ENCODE measurements around the gene PPFIBP1. TPM values are rescaled to one million over a fixed set of nuclear protein-coding genes. Genes with fewer than 3 reads are reported as not detected.
"Not testable (repeated sequence)": the region's sequence is repeated elsewhere in the genome, so short reads cannot be mapped to it uniquely, and the experiment has no call there.

Gene PPFIBP1
- total and polyA plus RNA-seq, 8 donors, result 6.6 to 254 (median 50.0) TPM

- no peak overlapping the region for H3K4me3 ChIP-seq
- no peaks in the 10 kb centered on the region for H3K27me3 ChIP-seq
- 91 to 97% (median 92%) methylated on average over 6 of the region's 6 CpGs for WGBS, 5 donors
- TF ChIP-seq POLR2AphosphoS5 (IDR thresholded peaks at IDR 0.05), result no peak
- no peak for TF ChIP-seq EP300 (IDR thresholded peaks at IDR 0.05)
- no peak for TF ChIP-seq POLR2A (IDR thresholded peaks at IDR 0.05)
- H3K9me3 ChIP-seq, result no peaks in the 10 kb centered on the region
- peaks cover 0 to 36% (median 16%) of the 10 kb centered on the region in 4 donors for H3K4me1 ChIP-seq
- intact Hi-C loops (cut with DNase I; ENCODE audit: low total_unique reads), result no loop called here
- H3K27ac ChIP-seq, result peak overlapping the region in 4 of 5 donors; percentile 0 to 62 (median 30)
- DNase-seq, result no peak
- H3K36me3 ChIP-seq, result peaks cover 3 to 8% (median 4%) of the 10 kb centered on the region in 4 donors
Measured at GRCh38 chr12:27583981-27584380, 60.0 kb downstream of the PPFIBP1 start.

- 78 to 91% (median 83%) methylated on average over 3 of the region's 3 CpGs for whole genome bisulfite sequencing, 5 donors
- no peak overlapping the region for H3K27ac ChIP-seq
- intact Hi-C loops (cut with DNase I; ENCODE audit: low total_unique reads), result no loop called here
- no peak for DNase-seq
- H3K36me3 ChIP-seq, result no peaks in the 10 kb centered on the region
- H3K4me1 ChIP-seq, result peaks cover 0 to 45% (median 18%) of the 10 kb centered on the region in 4 donors
- TF ChIP-seq EP300 (IDR thresholded peaks at IDR 0.05) (no peak), CTCF (IDR thresholded peaks at IDR 0.05) (no peak), POLR2AphosphoS5 (IDR thresholded peaks at IDR 0.05) (no peak), POLR2A (IDR thresholded peaks at IDR 0.05) (no peak)
- H3K27me3 ChIP-seq, result no peaks in the 10 kb centered on the region
- H3K4me3 ChIP-seq, result no peak overlapping the region
- H3K9me3 ChIP-seq, result no peaks in the 10 kb centered on the region
Measured at GRCh38 chr12:27585739-27586265, 61.8 kb downstream of the PPFIBP1 start.

- WGBS, 5 donors, result 19 to 36% (median 22%) methylated on average over 2 of the region's 2 CpGs
- H3K36me3 ChIP-seq; DNase-seq; intact Hi-C loops (cut with DNase I; ENCODE audit: low total_unique reads); H3K4me3 ChIP-seq; H3K27me3 ChIP-seq; H3K9me3 ChIP-seq: not testable (repeated sequence)
- Histone ChIP-seq H3K4me1 (peaks cover 0 to 41% (median 21%) of the 10 kb centered on the region in 4 donors), H3K27ac (peak overlapping the region in 2 of 5 donors; percentile 25 to 46)
Measured at GRCh38 chr12:27588075-27588730, 64.2 kb downstream of the PPFIBP1 start.

- Histone ChIP-seq H3K27ac (peak overlapping the region in 2 of 5 donors; percentile 25 to 46), H3K9me3 (no peaks in the 10 kb centered on the region), H3K4me1 (peaks cover 0 to 36% (median 20%) of the 10 kb centered on the region in 4 donors), H3K36me3 (no peaks in the 10 kb centered on the region), H3K27me3 (no peaks in the 10 kb centered on the region), H3K4me3 (no peak overlapping the region)
- no peak for TF ChIP-seq CTCF (IDR thresholded peaks at IDR 0.05)
- no peak for TF ChIP-seq POLR2AphosphoS5 (IDR thresholded peaks at IDR 0.05)
- intact Hi-C loops (cut with DNase I; ENCODE audit: low total_unique reads), result no loop called here
- 32 to 58% (median 43%) methylated on average over 4 of the region's 4 CpGs for WGBS, 5 donors
- DNase-seq, result no peak
Measured at GRCh38 chr12:27588776-27589175, 64.8 kb downstream of the PPFIBP1 start.

GRCh38 chr12:27589419-27589818 is 65.4 kb downstream of the PPFIBP1 start:
- Histone ChIP-seq H3K9me3 (no peaks in the 10 kb centered on the region), H3K36me3 (no peaks in the 10 kb centered on the region)
- intact Hi-C loops (cut with DNase I; ENCODE audit: low total_unique reads), result no loop called here

GRCh38 chr12:27591698-27592097 is 67.7 kb downstream of the PPFIBP1 start:
- H3K27ac ChIP-seq; H3K27me3 ChIP-seq; intact Hi-C loops (cut with DNase I; ENCODE audit: low total_unique reads); H3K36me3 ChIP-seq; H3K9me3 ChIP-seq; DNase-seq; H3K4me3 ChIP-seq: not testable (repeated sequence)
- 91 to 96% (median 94%) methylated on average over 3 of the region's 3 CpGs for WGBS, 5 donors
- H3K4me1 ChIP-seq, result peaks cover 5 to 47% (median 26%) of the 10 kb centered on the region in 4 donors

More at GRCh38 chr12:27589419-27589818, 65.4 kb downstream of the PPFIBP1 start:
- Histone ChIP-seq H3K4me1 (peaks cover 0 to 36% (median 20%) of the 10 kb centered on the region in 4 donors), H3K27ac (no peak overlapping the region), H3K27me3 (no peaks in the 10 kb centered on the region), H3K4me3 (no peak overlapping the region)
- no peak for TF ChIP-seq CTCF (IDR thresholded peaks at IDR 0.05)
- TF ChIP-seq POLR2AphosphoS5 (IDR thresholded peaks at IDR 0.05), result no peak
- TF ChIP-seq POLR2A (IDR thresholded peaks at IDR 0.05), result no peak
- no peak for TF ChIP-seq EP300 (IDR thresholded peaks at IDR 0.05)
- no peak for DNase-seq
- 80 to 97% (median 94%) methylated on average over 4 of the region's 4 CpGs for WGBS, 5 donors

Data from stomach (tissue), 9 donors.